DMS 273 (cell line): ENCODE data around the gene CDC27.
"Not testable (repeated sequence)": the region's sequence is repeated elsewhere in the genome, so short reads cannot be mapped to it uniquely, and the experiment has no call there.

Source experiments
- DNase-seq: peaks from one replicate; lab custom pipeline; 2025; ENCODE audit not compliant: unreplicated experiment; lab: John Stamatoyannopoulos, UW

Gene CDC27

GRCh38 chr17:47159315-47159714 lies 29.8 kb downstream of the CDC27 start:
- no peak for DNase-seq

GRCh38 chr17:47145351-47145750 lies 43.7 kb downstream of the CDC27 start:
- DNase-seq: no peak

- DNase-seq: no peak
Observed at GRCh38 chr17:47135235-47135634, 53.9 kb downstream of the CDC27 start.

- not testable (repeated sequence) for DNase-seq
Observed at GRCh38 chr17:47134354-47134753, 54.7 kb downstream of the CDC27 start.

GRCh38 chr17:47131761-47132160 lies 57.3 kb downstream of the CDC27 start:
- no peak for DNase-seq

- DNase-seq: not testable (repeated sequence)
Observed at GRCh38 chr17:47126835-47127234, 62.3 kb downstream of the CDC27 start.

- DNase-seq: not testable (repeated sequence)
Observed at GRCh38 chr17:47123262-47123661, 65.8 kb downstream of the CDC27 start.

GRCh38 chr17:47120521-47121095 lies 68.5 kb downstream of the CDC27 start:
- DNase-seq: no peak

GRCh38 chr17:47119746-47120520 lies 69.2 kb downstream of the CDC27 start:
- no peak for DNase-seq

- DNase-seq: no peak
Observed at GRCh38 chr17:47117386-47117785, 71.7 kb downstream of the CDC27 start.

- no peak for DNase-seq
Observed at GRCh38 chr17:47106130-47106529, 83.0 kb downstream of the CDC27 start.

- peak; percentile 30 for DNase-seq
Observed at GRCh38 chr17:47105246-47105645, 83.8 kb downstream of the CDC27 start.

- no peak for DNase-seq
Observed at GRCh38 chr17:47102914-47103313, 86.2 kb downstream of the CDC27 start.

- DNase-seq: peak; percentile 97
Observed at GRCh38 chr17:47099987-47100711, 88.9 kb downstream of the CDC27 start.

GRCh38 chr17:47099451-47099986 lies 89.6 kb downstream of the CDC27 start:
- DNase-seq: peak; percentile 40

- no peak for DNase-seq
Observed at GRCh38 chr17:47096343-47096742, 92.8 kb downstream of the CDC27 start.

- no peak for DNase-seq
Observed at GRCh38 chr17:47095268-47095667, 93.8 kb downstream of the CDC27 start.

GRCh38 chr17:47087093-47087492 lies 102.0 kb downstream of the CDC27 start:
- DNase-seq: no peak

GRCh38 chr17:47085736-47086135 lies 103.4 kb downstream of the CDC27 start:
- DNase-seq: no peak

GRCh38 chr17:47078801-47079200 lies 110.3 kb downstream of the CDC27 start:
- no peak for DNase-seq

- no peak for DNase-seq
Observed at GRCh38 chr17:47077576-47077975, 111.5 kb downstream of the CDC27 start.

- no peak for DNase-seq
Observed at GRCh38 chr17:47076171-47076570, 112.9 kb downstream of the CDC27 start.
